SK-N-SH (cell line): Measurements from ENCODE around the gene LRRC36. TPM values are rescaled to one million over a fixed set of nuclear protein-coding genes. Genes with fewer than 3 reads are reported as not detected.
"Not testable (repeated sequence)": the region's sequence is repeated elsewhere in the genome, so short reads cannot be mapped to it uniquely, and the experiment has no call there.

ENCODE experiments used
- CTCF ChIA-PET: fragments of 300-600, 350-600 bp; formaldehyde crosslinking; extraction: SDS; loops from one replicate; lab custom pipeline; 2021; lab: Yijun Ruan, JAX
- POLR2A ChIA-PET: fragments of 350-600 bp; sonication (Branson Sonifier 250); formaldehyde crosslinking; extraction: SDS; loops from one replicate; lab custom pipeline; 2020; ENCODE audit warnings: antibody characterized with exemption, inconsistent platforms; lab: Yijun Ruan, JAX
- DNase-seq: peaks from one replicate; pipeline ENCODE4 v3.0.0; 2012
- H2AFZ ChIP-seq: fragments of 200-600 bp; sonication (generic); 2 replicates; pipeline ENCODE4 v1.8.1; 2016; ENCODE audit warnings: antibody characterized with exemption, mild to moderate bottlenecking, low read depth
- H3F3A ChIP-seq: fragments of 200-600 bp; sonication (generic); replicated peaks from 2 replicates; pipeline ENCODE3; 2016; ENCODE audit warnings: antibody characterized with exemption, mild to moderate bottlenecking; ENCODE audit not compliant: insufficient read depth
- H3K27ac ChIP-seq, 2 experiments: fragments of 200-500 bp in 1 of 2; fragments of 200-600 bp in 1 of 2; sonication (Bioruptor generic) in 1 of 2; sonication (generic), shearing (Covaris generic) in 1 of 2; 2 replicates each; pipeline versions ENCODE4 v1.5.1 to v1.6.1; 2014 to 2016; ENCODE audit warnings: low read depth in 2 of 2, inconsistent platforms in 1 of 2, low read length in 1 of 2, mild to moderate bottlenecking in 1 of 2, mixed read lengths in 1 of 2
- H3K27me3 ChIP-seq: fragments of 200-600 bp; sonication (generic), shearing (Covaris generic); 2 replicates; pipeline ENCODE4 v1.6.1; 2016; ENCODE audit warnings: mixed run types; ENCODE audit not compliant: insufficient read depth
- H3K36me3 ChIP-seq, 2 experiments: fragments of 200-500 bp in 1 of 2; fragments of 200-600 bp in 1 of 2; sonication (Bioruptor generic) in 1 of 2; sonication (generic) in 1 of 2; replicated peaks in 1 of 2; 2 replicates each; pipeline versions ENCODE3 to v1.5.1; 2014 to 2016; ENCODE audit warnings: low read length in 1 of 2, mild to moderate bottlenecking in 1 of 2; ENCODE audit not compliant: insufficient read depth in 2 of 2, control insufficient read depth in 1 of 2
- H3K4me1 ChIP-seq, 2 experiments: fragments of 200-500 bp in 1 of 2; fragments of 200-600 bp in 1 of 2; sonication (Bioruptor generic) in 1 of 2; sonication (generic), shearing (Covaris generic) in 1 of 2; 2 replicates each; pipeline versions ENCODE4 v1.5.1 to v1.6.1; 2014 to 2016; ENCODE audit warnings: low read depth in 1 of 2, low read length in 1 of 2, mixed run types in 1 of 2; ENCODE audit not compliant: insufficient read depth in 2 of 2, control insufficient read depth in 1 of 2
- H3K4me2 ChIP-seq: fragments of 200-600 bp; sonication (generic), shearing (Covaris generic); 2 replicates; pipeline ENCODE4 v1.6.1; 2017; ENCODE audit warnings: mixed run types
- H3K4me3 ChIP-seq, 2 experiments: fragments of 200-500 bp in 1 of 2; fragments of 200-600 bp in 1 of 2; sonication (Bioruptor generic) in 1 of 2; sonication (generic), shearing (Covaris generic) in 1 of 2; 2 replicates each; pipeline versions ENCODE4 v1.5.1 to v1.8.1; 2014 to 2016; ENCODE audit warnings: low read depth in 2 of 2, inconsistent platforms in 1 of 2, low read length in 1 of 2, mild to moderate bottlenecking in 1 of 2, mixed read lengths in 1 of 2, moderate library complexity in 1 of 2
- H3K79me2 ChIP-seq: fragments of 200-600 bp; sonication (generic); 2 replicates; pipeline ENCODE4 v1.8.1; 2017; ENCODE audit warnings: mild to moderate bottlenecking; ENCODE audit not compliant: insufficient read depth
- H3K9ac ChIP-seq: fragments of 200-600 bp; sonication (generic); 2 replicates; pipeline ENCODE4 v1.6.1; 2017; ENCODE audit warnings: mixed run types
- H3K9me2 ChIP-seq: fragments of 200-600 bp; sonication (generic); 2 replicates; pipeline ENCODE4 v1.6.1; 2017; ENCODE audit warnings: mixed run types
- H3K9me3 ChIP-seq: fragments of 200-600 bp; sonication (generic); 2 replicates; pipeline ENCODE4 v1.6.1; 2017; ENCODE audit warnings: mixed run types, mild to moderate bottlenecking, moderate library complexity
- H4K20me1 ChIP-seq: fragments of 200-600 bp; sonication (generic); 2 replicates; pipeline ENCODE4 v1.6.1; 2017; ENCODE audit warnings: mild to moderate bottlenecking, mixed run types; ENCODE audit not compliant: insufficient read depth
- CHD2 ChIP-seq: fragments of 150-350 bp; IDR thresholded peaks from 2 replicates; pipeline ENCODE4 v1.6.1; 2018; ENCODE audit warnings: low read length; ENCODE audit not compliant: partially characterized antibody
- ELF1 ChIP-seq: IDR thresholded peaks from 2 replicates; pipeline ENCODE4 v1.4.0; 2012
- EZH2phosphoT487 ChIP-seq: fragments of 200-600 bp; sonication (generic); IDR thresholded peaks from 2 replicates; pipeline ENCODE4 v1.6.1; 2017; ENCODE audit warnings: low read depth, mixed run types, mild to moderate bottlenecking, antibody characterized with exemption, moderate library complexity, borderline replicate concordance
- GATA2 ChIP-seq: sonication (generic); formaldehyde crosslinking; IDR thresholded peaks from 2 replicates; pipeline ENCODE4 v1.5.0; 2020; ENCODE audit warnings: mild to moderate bottlenecking, missing genetic modification reagents
- JUND ChIP-seq: IDR thresholded peaks from 2 replicates; pipeline ENCODE4 v1.4.0; 2012
- NRF1 ChIP-seq: IDR thresholded peaks from 2 replicates; pipeline ENCODE4 v1.6.1; 2012; ENCODE audit warnings: low read depth, mild to moderate bottlenecking, low read length
- POLR2AphosphoS5 ChIP-seq: IDR thresholded peaks from 2 replicates; pipeline ENCODE4 v1.6.1; 2012; ENCODE audit warnings: low read depth, low read length
- RXRA ChIP-seq: IDR thresholded peaks from 2 replicates; pipeline ENCODE4 v1.4.0; 2012; ENCODE audit warnings: low read depth, mild to moderate bottlenecking, borderline replicate concordance
- SMC3 ChIP-seq: IDR thresholded peaks from 2 replicates; pipeline ENCODE4 v1.6.1; 2012; ENCODE audit warnings: low read depth, low read length, improper control_type of control experiment
- TEAD4 ChIP-seq: IDR thresholded peaks from 2 replicates; pipeline ENCODE4 v1.4.0; 2012; ENCODE audit warnings: mild to moderate bottlenecking, borderline replicate concordance; ENCODE audit not compliant: insufficient read depth
- YY1 ChIP-seq: IDR thresholded peaks from 2 replicates; pipeline ENCODE4 v1.4.0; 2012; ENCODE audit warnings: low read depth, mild to moderate bottlenecking
- WGBS: methylation state at CpG from one replicate; pipeline ENCODE4 v1.1.6; 2017; ENCODE audit warnings: low lambda C conversion rate; 5-methylcytosine and 5-hydroxymethylcytosine counted together
- polyA plus RNA-seq, 3 experiments: library from polyadenylated mRNA; depleted of rRNA; stranded (reverse); fragments of >200 nt; gene quantifications; 2 replicates each; pipeline ENCODE4 v1.2.3, GENCODE V29; 2012
- TF ChIP-seq, protein P1 (sequence below): IDR thresholded peaks from 2 replicates; pipeline ENCODE4 v1.4.0; 2012; ENCODE audit warnings: low read depth, borderline replicate concordance
- TF ChIP-seq, protein P2 (sequence below): fragments of 200-600 bp; sonication (generic); IDR thresholded peaks from 2 replicates; pipeline ENCODE4 v1.6.1; 2017; ENCODE audit warnings: antibody characterized with exemption, mild to moderate bottlenecking, moderate library complexity
- TF ChIP-seq, protein P3 (sequence below): IDR thresholded peaks from 2 replicates; pipeline ENCODE4 v1.6.1; 2012; ENCODE audit warnings: mild to moderate bottlenecking, low read depth, low read length, moderate library complexity

LRRC36 gene
- polyA plus RNA-seq, 1 of the 3 experiments (the other 2 are of a cell fraction): 0.92 TPM

DNA sequence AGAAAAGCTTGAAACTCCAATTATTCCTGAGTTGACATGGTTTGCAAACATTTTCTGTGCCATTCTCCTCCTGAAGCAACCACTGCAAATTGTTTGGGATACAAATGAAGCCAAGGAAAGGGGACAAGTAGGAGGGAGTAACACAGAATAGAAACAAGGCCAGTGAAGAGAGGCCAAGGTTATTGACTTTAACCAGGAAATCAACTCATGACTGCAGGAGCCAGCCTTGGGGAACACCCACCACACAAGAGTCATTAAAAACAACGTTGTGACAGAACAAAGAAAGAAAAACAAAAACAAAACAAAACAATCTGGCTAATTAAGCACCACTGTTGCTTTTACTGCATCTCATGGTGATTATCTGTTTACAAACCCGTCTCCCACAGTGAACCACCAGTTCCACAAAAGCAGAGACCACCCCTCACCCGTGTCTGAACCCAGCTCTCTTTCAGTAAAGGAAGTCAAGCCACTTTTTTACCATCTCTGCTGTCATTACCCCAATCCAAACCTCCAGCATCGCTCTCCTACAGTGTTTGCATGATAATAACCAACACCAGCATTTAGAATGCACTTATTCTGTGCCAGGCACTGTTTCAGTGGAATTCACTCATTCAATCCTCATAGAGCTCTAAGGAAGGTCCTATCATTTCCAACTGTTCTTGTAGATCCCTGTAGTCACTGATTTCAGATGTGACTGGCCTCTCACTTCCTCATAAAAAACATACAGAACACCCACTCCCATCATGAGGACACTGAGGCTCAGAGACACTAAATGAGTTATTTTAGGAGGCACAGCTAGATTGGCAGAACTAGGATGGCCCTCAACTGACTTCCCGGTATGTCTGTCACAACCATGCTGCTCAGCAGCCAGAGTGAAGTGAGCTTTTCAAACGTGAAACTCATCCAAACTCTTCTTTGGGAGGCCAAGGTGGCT, 87.6 kb downstream of the LRRC36 start:
- no peak overlapping the region for H2AFZ ChIP-seq
- POLR2A ChIA-PET: interaction anchor here (0.7 kb wide), 1 partner anchor 262 kb away, joined by 3 read pairs; no protein-coding TSS in a partner anchor
- WGBS: 86% methylated on average over 6 of the region's 6 CpGs
- peaks cover 0 to 4% of the 10 kb centered on the region in 2 experiments for H3K36me3 ChIP-seq
- no peaks in the 10 kb centered on the region for H3K9me3 ChIP-seq
- no peak overlapping the region for H3K4me2 ChIP-seq
- no peak overlapping the region for H3K27ac ChIP-seq
- no peaks in the 10 kb centered on the region for H3K27me3 ChIP-seq
- peaks cover 9% of the 10 kb centered on the region for H3F3A ChIP-seq
- H3K9me2 ChIP-seq: no peaks in the 10 kb centered on the region
- no peak for DNase-seq
- H4K20me1 ChIP-seq: no peaks in the 10 kb centered on the region
- TF ChIP-seq CHD2 (no peak), YY1 (no peak), NRF1 (no peak), SMC3 (no peak), POLR2AphosphoS5 (no peak), JUND (no peak), ELF1 (no peak), RXRA (no peak), EZH2phosphoT487 (no peak), GATA2 (no peak), TEAD4 (no peak)
- TF ChIP-seq, protein P1, sequence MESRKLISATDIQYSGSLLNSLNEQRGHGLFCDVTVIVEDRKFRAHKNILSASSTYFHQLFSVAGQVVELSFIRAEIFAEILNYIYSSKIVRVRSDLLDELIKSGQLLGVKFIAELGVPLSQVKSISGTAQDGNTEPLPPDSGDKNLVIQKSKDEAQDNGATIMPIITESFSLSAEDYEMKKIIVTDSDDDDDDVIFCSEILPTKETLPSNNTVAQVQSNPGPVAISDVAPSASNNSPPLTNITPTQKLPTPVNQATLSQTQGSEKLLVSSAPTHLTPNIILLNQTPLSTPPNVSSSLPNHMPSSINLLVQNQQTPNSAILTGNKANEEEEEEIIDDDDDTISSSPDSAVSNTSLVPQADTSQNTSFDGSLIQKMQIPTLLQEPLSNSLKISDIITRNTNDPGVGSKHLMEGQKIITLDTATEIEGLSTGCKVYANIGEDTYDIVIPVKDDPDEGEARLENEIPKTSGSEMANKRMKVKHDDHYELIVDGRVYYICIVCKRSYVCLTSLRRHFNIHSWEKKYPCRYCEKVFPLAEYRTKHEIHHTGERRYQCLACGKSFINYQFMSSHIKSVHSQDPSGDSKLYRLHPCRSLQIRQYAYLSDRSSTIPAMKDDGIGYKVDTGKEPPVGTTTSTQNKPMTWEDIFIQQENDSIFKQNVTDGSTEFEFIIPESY: no peak
- TF ChIP-seq, protein P2, sequence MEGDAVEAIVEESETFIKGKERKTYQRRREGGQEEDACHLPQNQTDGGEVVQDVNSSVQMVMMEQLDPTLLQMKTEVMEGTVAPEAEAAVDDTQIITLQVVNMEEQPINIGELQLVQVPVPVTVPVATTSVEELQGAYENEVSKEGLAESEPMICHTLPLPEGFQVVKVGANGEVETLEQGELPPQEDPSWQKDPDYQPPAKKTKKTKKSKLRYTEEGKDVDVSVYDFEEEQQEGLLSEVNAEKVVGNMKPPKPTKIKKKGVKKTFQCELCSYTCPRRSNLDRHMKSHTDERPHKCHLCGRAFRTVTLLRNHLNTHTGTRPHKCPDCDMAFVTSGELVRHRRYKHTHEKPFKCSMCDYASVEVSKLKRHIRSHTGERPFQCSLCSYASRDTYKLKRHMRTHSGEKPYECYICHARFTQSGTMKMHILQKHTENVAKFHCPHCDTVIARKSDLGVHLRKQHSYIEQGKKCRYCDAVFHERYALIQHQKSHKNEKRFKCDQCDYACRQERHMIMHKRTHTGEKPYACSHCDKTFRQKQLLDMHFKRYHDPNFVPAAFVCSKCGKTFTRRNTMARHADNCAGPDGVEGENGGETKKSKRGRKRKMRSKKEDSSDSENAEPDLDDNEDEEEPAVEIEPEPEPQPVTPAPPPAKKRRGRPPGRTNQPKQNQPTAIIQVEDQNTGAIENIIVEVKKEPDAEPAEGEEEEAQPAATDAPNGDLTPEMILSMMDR: no peak
- TF ChIP-seq, protein P3, sequence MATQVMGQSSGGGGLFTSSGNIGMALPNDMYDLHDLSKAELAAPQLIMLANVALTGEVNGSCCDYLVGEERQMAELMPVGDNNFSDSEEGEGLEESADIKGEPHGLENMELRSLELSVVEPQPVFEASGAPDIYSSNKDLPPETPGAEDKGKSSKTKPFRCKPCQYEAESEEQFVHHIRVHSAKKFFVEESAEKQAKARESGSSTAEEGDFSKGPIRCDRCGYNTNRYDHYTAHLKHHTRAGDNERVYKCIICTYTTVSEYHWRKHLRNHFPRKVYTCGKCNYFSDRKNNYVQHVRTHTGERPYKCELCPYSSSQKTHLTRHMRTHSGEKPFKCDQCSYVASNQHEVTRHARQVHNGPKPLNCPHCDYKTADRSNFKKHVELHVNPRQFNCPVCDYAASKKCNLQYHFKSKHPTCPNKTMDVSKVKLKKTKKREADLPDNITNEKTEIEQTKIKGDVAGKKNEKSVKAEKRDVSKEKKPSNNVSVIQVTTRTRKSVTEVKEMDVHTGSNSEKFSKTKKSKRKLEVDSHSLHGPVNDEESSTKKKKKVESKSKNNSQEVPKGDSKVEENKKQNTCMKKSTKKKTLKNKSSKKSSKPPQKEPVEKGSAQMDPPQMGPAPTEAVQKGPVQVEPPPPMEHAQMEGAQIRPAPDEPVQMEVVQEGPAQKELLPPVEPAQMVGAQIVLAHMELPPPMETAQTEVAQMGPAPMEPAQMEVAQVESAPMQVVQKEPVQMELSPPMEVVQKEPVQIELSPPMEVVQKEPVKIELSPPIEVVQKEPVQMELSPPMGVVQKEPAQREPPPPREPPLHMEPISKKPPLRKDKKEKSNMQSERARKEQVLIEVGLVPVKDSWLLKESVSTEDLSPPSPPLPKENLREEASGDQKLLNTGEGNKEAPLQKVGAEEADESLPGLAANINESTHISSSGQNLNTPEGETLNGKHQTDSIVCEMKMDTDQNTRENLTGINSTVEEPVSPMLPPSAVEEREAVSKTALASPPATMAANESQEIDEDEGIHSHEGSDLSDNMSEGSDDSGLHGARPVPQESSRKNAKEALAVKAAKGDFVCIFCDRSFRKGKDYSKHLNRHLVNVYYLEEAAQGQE: no peak
- no peaks in the 10 kb centered on the region; a peak in 1 of 4 replicates for H3K4me1 ChIP-seq
- H3K9ac ChIP-seq: no peak overlapping the region
- peaks cover 66% of the 10 kb centered on the region for H3K79me2 ChIP-seq
- CTCF ChIA-PET: interaction anchor here (0.7 to 5.9 kb wide), 6 partner anchors 12 to 154 kb away, joined by 3 to 75 read pairs (median 4); partner anchors contain the start of genes KCTD19 and LRRC36
- no peak overlapping the region for H3K4me3 ChIP-seq

DNA sequence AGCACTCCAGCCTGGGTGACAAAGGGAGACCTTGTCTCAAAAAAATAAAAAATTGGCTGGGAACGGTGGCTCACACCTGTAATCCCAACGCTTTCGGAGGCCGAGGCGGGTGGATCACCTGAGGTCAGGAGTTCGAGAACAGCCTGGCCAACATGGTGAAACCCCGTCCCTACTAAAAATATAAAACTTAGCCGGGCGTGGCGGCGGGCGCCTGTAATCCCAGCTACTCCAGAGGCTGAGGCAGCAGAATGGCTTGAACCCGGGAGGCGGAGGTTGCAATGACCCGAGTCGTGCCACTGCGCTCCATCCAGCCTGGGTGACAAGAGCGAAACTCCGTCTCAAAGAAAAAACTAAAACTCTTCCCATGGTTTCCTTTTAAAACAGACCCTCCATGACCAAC, 88.8 kb downstream of the LRRC36 start:
- H3K9me2 ChIP-seq, H3K9me3 ChIP-seq, H4K20me1 ChIP-seq, H3K27me3 ChIP-seq, H3F3A ChIP-seq, POLR2A ChIA-PET, H3K36me3 ChIP-seq, H3K4me1 ChIP-seq, DNase-seq: not testable (repeated sequence)
- Histone ChIP-seq H3K9ac (peak overlapping the region; percentile 94), H3K27ac (peak overlapping the region; percentile 53 to 79; a peak in 3 of 4 replicates), H3K4me3 (peak overlapping the region; percentile 64 to 66), H3K79me2 (peaks cover 57% of the 10 kb centered on the region), H2AFZ (peak overlapping the region; percentile 99; the same call in 1 of the 2 replicates), H3K4me2 (peak overlapping the region; percentile 93)
- CTCF ChIA-PET: interaction anchor here (1.2 to 5.9 kb wide), 9 partner anchors 11 to 230 kb away, joined by 4 to 75 read pairs (median 6); partner anchors contain the start of genes ATP6V0D1, KCTD19 and LRRC36
- WGBS: 94% methylated on average over 12 of the region's 19 CpGs
